ENCODE data around the gene LGI4.

The LGI4 gene

GRCh38 chr19:35144259-35144599, 9.4 kb upstream of the LGI4 start:
- no peak for TF ChIP-seq CTCF (conservative IDR thresholded peaks at IDR 0.05)

GRCh38 chr19:35143818-35144217, 9.0 kb upstream of the LGI4 start:
- TF ChIP-seq CTCF (conservative IDR thresholded peaks at IDR 0.05) = no peak
- no peak overlapping the region for H3K27ac ChIP-seq

More at GRCh38 chr19:35144259-35144599, 9.4 kb upstream of the LGI4 start:
- H3K27ac ChIP-seq = no peak overlapping the region

- peak within 1 kb of the TSS; percentile 54 for H3K27ac ChIP-seq
- peak; percentile 57 for TF ChIP-seq CTCF (conservative IDR thresholded peaks at IDR 0.05)
Observed at GRCh38 chr19:35143231-35143715, 8.4 kb upstream of the LGI4 start, which contains the start of gene FXYD7. FXYD7 (plus strand) TSS chr19:35143255; CDS start chr19:35143334, 79 bp downstream.

GRCh38 chr19:35142606-35143230, 7.9 kb upstream of the LGI4 start:
- peak overlapping the region; percentile 54; the same call in 1 of the 2 replicates for H3K27ac ChIP-seq

GRCh38 chr19:35141837-35142605, 7.2 kb upstream of the LGI4 start:
- H3K27ac ChIP-seq = peak overlapping the region; percentile 54
- no peak for TF ChIP-seq CTCF (conservative IDR thresholded peaks at IDR 0.05)

More at GRCh38 chr19:35142606-35143230, 7.9 kb upstream of the LGI4 start:
- TF ChIP-seq CTCF (conservative IDR thresholded peaks at IDR 0.05) = peak; percentile 87

GRCh38 chr19:35140962-35141836, 6.3 kb upstream of the LGI4 start:
- TF ChIP-seq CTCF (conservative IDR thresholded peaks at IDR 0.05) = peak; percentile 76
- peak overlapping the region; percentile 54 for H3K27ac ChIP-seq
